NCI-H1092 (cell line): ENCODE data around the gene RFC2.

Source experiments
- DNase-seq: peaks from one replicate; lab custom pipeline; 2025; lab: John Stamatoyannopoulos, UW

Gene RFC2

DNA sequence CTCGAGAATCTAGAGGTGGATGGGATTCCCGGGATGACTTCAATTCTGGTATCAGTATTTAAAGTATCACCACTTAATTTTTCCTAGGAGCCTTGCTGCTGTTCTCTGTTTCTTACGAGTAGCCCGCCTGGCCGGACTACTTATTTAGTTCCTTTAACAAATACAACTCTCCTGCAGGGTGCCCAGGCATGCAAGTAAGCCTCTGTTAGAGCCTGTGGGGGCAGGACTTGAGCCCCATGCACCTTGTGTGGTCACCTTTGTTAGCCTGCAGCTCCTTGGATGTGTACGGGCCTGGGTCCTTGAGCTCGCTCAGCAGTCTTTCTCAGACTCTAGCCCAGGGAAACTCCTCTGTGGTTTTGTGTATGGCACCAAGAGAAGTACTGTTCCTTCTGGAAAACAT, 63.9 kb downstream of the RFC2 start:
- DNase-seq: no peak

DNA sequence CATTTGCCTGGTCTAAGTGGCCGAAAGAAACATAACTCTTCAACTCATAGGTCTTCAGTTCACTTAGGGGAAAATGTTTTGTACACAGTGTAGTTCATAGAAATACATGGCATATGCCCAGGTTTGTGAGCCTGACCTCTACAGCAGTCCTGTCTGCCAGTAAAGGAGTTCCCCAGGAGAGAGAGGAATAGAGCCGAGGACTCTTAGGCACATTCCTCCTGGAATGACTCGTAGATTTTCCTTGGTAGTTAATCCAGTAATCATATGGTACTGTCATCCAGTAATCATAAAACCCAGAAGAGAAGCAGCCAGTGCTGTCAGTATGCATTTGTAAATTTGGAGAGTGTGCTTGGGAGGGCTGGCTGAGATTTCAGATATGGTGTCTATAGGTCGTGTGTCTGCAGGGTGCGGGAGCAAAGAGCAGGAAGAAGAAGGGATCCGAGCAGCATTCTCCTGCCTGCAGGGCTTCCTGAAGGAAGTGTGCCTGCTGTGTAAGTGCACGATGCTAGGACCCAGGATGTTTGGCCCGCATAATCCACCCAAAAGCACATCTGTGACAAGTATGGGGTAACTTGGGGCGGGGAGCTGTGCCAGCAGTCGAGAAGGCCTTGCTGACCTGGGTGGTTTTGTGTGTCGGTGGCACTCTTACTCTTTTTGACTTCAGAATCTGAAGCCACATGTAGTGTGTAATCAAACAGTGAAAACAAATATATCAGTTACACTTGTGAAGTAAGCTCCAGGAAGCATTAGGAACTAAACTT, 66.1 kb downstream of the RFC2 start:
- DNase-seq: no peak

DNA sequence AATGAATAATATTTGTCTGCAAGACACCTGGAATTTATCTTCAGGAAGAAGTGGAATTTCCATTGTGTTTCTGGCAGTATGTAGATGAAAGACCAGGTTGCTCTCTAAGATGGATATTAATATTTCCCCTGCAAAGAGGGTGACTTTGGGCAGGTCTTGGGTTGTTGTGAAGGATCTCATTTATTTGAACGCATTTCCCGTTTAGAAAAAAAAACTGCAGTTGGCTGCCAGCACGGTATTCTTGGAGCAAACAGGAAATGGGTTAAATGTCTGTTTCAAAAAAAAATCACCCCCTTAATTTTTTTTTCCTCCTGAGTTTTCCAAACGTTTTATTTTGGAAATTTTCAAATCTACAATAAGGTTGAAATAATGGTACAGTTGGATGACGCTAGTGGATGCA, 68.6 kb downstream of the RFC2 start:
- no peak for DNase-seq

DNA sequence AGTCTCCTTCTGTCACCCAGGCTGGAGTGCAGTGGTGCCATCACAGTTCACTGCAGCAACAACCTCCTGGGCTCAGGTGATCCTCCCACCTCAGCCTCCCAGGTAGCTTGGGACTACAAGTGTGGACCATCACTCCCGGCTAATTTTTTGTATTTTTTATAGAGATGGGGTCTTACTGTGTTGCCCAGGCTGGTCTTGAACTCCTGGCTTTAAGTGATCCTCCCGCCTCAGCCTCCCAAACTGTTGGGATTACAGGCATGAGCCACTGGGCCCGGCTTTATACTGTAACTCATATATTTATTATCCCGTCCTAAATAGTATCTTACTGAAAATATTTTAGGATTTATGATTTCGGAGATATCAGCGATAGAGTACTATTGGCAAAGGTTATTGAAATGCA, 69.2 kb downstream of the RFC2 start:
- DNase-seq: no peak

DNA sequence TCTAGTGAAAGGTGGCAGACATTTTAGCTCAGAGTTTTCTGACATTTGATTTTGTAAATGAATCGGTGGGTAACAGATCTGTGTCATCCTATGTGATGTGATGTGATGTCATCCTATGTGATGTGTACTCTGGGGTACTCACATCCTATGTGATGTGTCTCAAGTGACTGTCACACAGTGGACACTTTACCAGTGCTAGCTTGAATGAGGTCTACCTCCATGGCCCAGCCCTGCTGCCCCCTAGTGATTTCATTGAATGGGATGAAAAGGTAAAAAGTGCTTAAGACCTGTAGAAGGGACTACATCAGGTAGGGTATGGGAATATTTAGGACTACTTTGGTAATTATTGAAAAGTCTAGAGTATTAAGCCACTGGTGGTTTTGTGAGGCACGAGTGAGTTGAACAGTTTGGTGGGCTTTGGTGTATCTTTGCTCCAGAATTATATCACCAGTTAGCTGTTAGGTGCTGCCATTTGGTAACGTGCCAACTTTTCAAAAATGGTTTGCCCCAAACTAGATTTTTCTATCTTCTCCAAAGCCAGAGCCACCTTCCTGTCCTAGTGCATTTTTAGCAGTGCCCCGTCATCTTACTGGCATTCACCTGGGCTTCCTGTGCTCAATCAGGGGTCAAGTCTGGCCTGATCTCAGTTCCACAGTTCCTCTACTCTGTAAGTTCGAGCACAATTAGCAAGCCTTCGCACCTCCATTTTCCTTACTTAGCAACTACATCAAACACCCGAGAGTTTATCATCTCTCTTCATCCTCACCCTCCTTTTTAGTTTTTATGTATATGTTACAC, 70.3 kb downstream of the RFC2 start:
- no peak for DNase-seq

DNA sequence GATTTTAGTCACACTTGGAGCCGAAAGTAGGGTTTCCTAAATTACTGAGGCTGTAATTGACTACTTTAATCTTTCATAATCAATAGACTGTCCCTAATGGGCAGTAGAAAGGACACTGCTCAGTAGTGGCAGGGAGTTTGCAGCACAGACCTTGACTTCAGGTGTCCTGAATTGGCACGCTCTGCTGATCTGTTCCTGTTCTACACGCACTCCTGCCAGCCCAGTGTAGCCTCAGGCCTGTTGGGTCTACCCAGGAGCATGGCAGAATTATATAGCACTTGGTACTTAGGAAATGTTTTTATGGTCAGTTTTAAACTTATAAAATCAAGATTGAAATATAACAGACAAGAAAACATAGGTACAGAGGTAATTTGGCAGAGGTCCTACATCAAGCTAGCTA, 71.1 kb downstream of the RFC2 start:
- DNase-seq: no peak

DNA sequence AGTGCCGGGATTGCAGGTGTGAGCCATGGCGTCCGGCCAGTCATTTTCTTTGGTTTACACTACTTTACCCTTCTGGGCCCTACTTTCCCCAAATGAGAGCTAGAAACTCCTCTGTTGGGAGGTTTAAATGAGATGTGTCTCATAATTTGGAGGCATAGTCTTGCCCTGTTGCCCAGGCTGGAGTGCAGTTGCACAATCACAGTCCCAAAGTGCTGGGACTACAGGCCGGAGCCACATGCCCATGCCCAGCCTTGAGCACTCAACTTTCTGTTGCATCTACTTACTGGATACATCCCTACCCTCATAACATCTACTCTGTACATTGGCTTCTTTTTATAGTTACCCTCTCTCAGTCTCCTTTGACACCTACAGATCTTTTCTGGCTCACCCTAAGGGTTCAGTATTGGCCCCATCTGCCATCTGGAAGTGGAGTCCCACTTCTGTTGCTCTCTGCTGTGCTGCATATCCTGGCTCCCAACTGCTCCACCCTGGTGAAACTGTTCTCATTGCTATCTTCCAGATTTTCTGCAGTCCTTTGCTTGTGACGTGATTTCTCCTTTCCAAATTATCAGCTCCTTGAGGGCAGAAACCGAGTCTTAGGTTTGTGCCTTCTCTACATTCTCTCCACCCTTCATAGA, 71.6 kb downstream of the RFC2 start:
- DNase-seq: no peak

GRCh38 chr7:74181821-74182220, 72.4 kb downstream of the RFC2 start:
- no peak for DNase-seq
